ENCODE measurements around the gene PTAR1.
A peak's percentile ranks its signal among the peaks of the same experiment; 100 is the strongest.
"Not testable (repeated sequence)": the region's sequence is repeated elsewhere in the genome, so short reads cannot be mapped to it uniquely, and the experiment has no call there.

The PTAR1 gene, protein sequence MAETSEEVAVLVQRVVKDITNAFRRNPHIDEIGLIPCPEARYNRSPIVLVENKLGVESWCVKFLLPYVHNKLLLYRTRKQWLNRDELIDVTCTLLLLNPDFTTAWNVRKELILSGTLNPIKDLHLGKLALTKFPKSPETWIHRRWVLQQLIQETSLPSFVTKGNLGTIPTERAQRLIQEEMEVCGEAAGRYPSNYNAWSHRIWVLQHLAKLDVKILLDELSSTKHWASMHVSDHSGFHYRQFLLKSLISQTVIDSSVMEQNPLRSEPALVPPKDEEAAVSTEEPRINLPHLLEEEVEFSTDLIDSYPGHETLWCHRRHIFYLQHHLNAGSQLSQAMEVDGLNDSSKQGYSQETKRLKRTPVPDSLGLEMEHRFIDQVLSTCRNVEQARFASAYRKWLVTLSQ

GRCh38 chr9:69759421-69760277, at the start of gene PTAR1:
Gene PTAR1, minus strand, starts transcription at chr9:69760011. Its CDS starts 73 bp downstream, at chr9:69759938.
- peak; percentile 84 for DNase-seq (ENCODE audit: low read depth)

DNA sequence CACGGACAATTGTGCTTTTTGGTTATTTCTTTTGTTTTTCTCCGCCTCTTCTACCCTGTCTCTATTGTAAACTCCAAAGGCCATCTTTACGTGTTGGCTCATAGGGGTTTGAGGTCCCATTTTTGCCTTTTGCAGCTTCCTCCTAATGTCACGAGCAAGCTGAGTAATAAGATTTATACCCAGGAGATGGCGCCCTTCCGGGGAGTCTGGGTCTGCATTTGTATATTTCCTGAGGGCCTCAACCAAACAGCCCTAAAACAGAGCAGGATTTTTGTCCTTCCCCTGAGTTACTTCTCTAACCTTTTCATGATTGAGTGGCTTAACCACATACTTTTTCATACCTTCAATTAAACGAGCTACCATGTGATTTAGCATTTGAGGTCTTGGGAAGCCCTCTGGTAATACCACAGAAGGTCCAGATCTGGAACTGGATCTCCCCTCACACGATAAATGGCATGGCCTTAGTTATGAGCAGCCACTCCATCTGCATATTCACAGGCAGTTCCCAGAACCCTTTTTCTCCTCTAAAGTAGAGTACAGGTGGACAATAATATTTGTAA, 49.6 kb upstream of the PTAR1 start:
- no peak for DNase-seq (ENCODE audit: low read depth)

GRCh38 chr9:69806627-69807026, 46.8 kb upstream of the PTAR1 start:
- no peak for DNase-seq (ENCODE audit: low read depth)

DNA sequence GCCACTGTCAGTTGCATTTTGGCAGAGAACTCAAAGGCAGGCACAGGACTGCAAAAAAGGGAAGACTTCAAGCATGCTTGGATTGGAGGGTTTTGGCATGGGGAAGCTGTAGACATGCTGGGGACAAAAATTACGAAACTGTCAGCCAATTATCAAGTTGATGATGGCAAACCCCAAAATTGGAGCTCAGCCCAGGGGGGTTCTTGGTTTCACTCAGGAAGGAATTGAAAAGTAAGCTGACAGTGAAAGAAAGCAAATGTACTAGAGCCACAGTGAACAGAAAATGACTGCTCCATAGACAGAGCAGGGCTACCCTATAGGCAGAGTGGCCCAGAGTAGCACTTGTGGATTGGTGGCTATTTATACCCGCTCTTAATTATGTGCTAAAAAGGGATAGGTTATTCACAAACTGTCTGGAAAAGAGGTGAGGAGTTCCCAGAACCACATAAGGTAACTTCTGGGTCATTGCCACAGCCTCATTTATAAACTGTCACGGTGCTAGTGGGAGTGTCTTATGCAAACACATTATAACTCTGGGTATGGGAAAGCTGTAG, 46.2 kb upstream of the PTAR1 start:
- no peak for DNase-seq (ENCODE audit: low read depth)

- DNase-seq (ENCODE audit: low read depth), result no peak
Observed at GRCh38 chr9:69801989-69802388, 42.2 kb upstream of the PTAR1 start.

DNA sequence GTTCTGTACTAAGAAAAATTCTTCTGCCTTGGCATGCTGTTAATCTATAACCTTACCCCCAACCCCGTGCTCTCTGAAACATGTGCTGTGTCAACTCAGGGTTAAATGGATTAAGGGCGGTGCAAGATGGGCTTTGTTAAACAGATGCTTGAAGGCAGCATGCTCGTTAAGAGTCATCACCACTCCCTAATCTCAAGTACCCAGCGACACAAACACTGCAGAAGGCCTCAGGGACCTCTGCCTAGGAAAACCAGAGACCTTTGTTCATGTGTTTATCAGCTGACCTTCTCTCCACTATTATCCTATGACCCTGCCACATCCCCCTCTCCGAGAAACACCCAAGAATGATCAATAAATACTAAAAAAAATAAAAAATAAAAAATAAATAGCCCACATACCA, 40.2 kb upstream of the PTAR1 start:
- DNase-seq (ENCODE audit: low read depth), result not testable (repeated sequence)

- not testable (repeated sequence) for DNase-seq (ENCODE audit: low read depth)
Observed at GRCh38 chr9:69799521-69799920, 39.7 kb upstream of the PTAR1 start.

DNA sequence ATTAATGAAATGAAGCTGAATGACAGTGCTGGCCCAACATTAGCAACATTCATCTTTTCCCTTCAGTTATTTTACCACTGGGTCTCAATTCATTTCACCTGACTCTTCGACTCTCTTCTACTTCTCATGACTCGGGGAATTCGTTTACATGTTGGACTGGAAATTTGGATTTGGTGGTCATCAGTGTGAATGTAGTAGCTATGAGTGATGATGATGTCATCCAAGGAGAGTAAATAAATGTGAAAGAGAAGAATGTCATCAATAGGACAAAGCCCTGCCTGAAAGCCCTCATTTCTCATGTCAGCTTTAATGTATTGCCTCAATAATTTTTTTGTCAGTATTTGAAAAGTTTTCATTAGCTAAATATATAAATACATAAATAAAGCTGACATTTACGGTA, 38.9 kb upstream of the PTAR1 start:
- no peak for DNase-seq (ENCODE audit: low read depth)

- DNase-seq (ENCODE audit: low read depth), result no peak
Observed at GRCh38 chr9:69797675-69798074, 37.9 kb upstream of the PTAR1 start.

DNA sequence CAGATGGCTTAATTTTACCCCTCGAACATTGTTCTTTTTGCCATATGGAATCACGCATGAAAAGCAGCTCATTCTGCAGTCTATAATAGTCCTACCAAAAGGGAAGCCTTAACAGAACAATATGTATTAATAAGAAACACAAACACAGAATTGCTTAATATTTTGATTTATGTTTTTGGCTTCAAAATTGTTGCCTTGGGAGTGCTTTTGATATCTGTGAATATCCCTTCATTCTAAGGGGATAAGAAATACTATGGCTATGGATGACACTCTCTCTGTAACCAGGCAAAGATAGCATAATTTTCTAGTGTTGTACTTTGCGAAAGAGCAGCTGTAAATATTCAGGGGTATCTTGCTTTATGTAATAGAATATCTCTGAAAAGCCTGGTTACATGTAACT, 34.5 kb upstream of the PTAR1 start:
- no peak for DNase-seq (ENCODE audit: low read depth)

GRCh38 chr9:69785757-69786156, 25.9 kb upstream of the PTAR1 start:
- no peak for DNase-seq (ENCODE audit: low read depth)

DNA sequence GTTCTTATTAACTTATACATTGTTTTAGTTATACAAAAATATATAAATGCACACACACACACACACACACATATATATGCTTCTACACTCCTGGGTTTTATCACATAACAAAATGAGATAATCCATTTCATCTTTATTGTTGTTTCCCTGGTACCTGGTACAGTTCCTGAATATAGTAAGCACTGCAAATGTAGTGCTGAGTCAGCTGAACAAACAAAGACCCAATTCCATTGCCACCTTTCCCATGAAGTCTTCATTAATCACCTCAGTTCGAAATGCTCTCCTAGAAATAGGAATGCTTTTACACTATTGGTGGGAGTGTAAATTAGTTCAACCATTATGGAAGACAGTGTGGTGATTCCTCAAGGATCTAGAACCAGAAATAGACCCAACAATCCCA, 13.4 kb upstream of the PTAR1 start:
- DNase-seq (ENCODE audit: low read depth), result no peak

DNA sequence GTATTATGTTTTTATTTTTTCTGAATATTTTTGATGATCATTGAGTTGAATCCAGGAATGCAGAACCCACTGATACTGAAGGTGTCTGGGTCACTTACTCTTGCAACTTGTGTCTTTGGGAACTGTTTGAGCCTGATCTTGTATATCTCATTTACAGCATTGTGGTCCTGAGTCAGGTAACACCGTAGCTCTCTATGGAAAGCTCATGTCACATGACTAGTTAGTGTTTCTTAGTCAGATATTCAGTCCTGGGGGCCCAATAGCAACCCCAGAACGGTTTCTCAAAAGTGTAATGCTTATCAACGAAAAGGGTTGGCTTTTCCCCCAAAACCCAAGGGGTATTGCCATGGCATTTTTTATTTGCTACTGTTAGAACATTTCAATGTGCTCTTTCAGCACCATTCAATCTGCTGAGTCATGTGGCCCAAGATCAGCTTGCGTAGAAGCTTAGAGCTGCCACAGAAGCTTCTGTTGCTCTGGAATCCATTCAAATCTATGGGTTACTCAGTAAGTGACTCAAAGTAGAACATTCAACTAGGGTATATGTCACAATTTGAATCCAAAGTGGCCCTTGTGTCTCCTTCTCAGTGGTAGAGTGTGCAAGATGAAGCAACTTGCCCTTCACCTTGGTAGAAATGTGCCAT, 12.1 kb upstream of the PTAR1 start:
- DNase-seq (ENCODE audit: low read depth), result no peak

DNA sequence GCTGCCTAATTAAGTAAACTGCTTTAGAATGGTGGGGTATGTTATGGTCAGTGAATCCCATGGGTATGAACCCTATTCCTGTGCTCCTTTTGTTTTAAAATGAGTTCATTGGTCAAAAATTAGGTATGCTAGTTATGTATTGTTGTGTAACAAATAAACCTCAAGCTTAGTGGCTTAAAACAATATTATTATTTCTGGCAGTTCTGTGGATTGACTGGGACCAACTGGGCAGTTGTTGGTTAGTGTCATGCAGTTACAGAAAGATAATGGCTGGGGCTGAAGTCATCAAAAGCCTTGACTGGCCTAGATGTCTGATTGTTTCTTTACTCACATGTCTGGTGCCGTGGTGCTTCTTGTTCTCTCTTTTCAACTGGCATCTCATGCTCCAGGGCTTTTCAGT, 8.9 kb upstream of the PTAR1 start:
- DNase-seq (ENCODE audit: low read depth), result no peak

DNA sequence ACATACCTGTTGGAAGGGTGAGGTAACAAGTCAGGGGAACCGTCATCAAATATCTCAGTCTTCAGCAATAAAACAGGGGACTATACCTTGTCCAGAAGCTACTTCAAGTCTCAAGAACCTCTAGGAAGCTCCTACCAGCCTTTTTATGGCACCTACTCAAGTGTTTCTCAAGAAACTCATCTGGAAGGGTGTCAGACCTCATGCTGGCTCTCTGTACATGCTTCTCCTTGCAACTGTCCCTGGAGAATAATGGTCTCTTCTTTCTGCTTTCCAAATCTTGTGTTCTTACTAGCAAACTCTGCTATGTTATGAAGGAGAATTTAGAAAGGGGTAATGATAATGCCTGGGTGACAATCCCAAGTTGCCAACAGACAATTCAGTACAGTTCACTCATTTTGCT, 8.3 kb upstream of the PTAR1 start:
- DNase-seq (ENCODE audit: low read depth), result no peak

- not testable (repeated sequence) for DNase-seq (ENCODE audit: low read depth)
Observed at GRCh38 chr9:69763862-69764261, 4.1 kb upstream of the PTAR1 start.

- no peak for DNase-seq (ENCODE audit: low read depth)
Observed at GRCh38 chr9:69762527-69762926, 2.7 kb upstream of the PTAR1 start.

DNA sequence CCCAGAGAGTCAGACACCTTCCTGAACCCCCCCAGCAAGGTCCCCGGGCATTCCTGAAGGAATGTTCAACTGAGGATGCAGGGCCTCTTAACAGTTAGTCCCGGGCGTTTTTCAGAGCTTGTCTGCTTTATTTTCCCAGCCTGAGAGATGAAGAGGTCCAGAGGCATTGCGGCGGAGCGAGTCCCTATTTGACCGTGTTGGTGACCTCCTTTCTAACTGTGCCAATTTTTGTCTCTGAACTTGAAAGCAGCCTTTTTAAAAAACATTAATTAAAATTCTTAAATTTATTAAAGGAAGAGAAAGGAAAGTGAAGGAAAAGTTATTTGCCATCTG, 433 bp upstream of the PTAR1 start:
- DNase-seq (ENCODE audit: low read depth), result no peak

GRCh38 chr9:69759021-69759420, 790 bp downstream of the PTAR1 start:
- DNase-seq (ENCODE audit: low read depth), result no peak

DNA sequence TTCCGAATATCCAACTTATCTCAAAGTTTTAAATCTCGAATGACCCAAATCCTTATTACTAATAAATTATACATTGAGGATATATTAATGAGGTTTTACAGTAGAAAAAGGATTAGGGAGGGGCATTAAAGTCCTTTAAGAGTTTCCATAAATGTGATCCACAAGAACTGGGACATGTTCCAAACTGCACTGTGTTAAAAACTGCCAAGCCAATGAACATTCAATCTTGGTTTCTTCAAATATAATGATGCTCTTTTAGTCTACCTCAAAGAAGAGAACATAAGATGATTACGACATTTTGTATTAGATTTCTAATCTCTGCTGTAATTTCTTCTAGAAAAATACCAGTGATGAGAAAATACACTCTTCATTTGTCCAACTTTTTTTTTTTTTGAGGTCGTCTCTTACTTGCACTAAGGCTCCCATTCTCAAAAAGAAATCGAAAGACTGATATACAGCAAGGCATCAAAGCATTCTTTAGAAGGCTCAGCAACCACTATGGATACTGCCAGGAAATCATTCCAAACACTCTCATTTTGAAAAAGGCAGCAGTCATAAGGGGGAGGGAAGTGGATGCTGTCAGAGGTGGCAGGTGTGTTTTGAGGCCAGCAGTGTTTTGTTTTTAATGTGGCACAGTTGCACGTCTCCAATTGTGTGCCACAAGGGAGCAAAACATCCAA, 1.7 kb downstream of the PTAR1 start:
- no peak for DNase-seq (ENCODE audit: low read depth)

- DNase-seq (ENCODE audit: low read depth), result no peak
Observed at GRCh38 chr9:69755205-69755604, 4.6 kb downstream of the PTAR1 start.

- no peak for DNase-seq (ENCODE audit: low read depth)
Observed at GRCh38 chr9:69753830-69754229, 6.0 kb downstream of the PTAR1 start.
